Endothelial cell of umbilical vein (primary cell): ENCODE results near the gene PHACTR2.

Source experiments
- EZH2 ChIP-seq: IDR thresholded peaks from 2 replicates; pipeline ENCODE4 v1.6.1; 2012; ENCODE audit warnings: borderline replicate concordance, low read depth, mild to moderate bottlenecking, moderate library complexity, low read length, inconsistent platforms; ENCODE audit not compliant: severe bottlenecking
- FOS ChIP-seq: IDR thresholded peaks from 2 replicates; pipeline ENCODE4 v1.6.1; 2011; ENCODE audit warnings: mild to moderate bottlenecking, low read length, moderate library complexity, borderline replicate concordance; ENCODE audit not compliant: insufficient read depth
- GATA2 ChIP-seq: IDR thresholded peaks from 2 replicates; pipeline ENCODE4 v1.7.0; 2011; ENCODE audit warnings: low read depth, mild to moderate bottlenecking, moderate library complexity, mixed read lengths, low read length; ENCODE audit not compliant: insufficient read length, insufficient read depth
- JUN ChIP-seq: IDR thresholded peaks from 2 replicates; pipeline ENCODE4 v1.6.1; 2011; ENCODE audit warnings: borderline replicate concordance, low read depth; ENCODE audit not compliant: insufficient read length, insufficient read depth
- MYC ChIP-seq: IDR thresholded peaks from one replicate; pipeline ENCODE4 v1.6.1; 2011; ENCODE audit warnings: mild to moderate bottlenecking, low read depth, low read length
- POLR2A ChIP-seq: IDR thresholded peaks from 2 replicates; pipeline ENCODE4 v1.6.1; 2012; ENCODE audit warnings: low read depth, mild to moderate bottlenecking, control low read depth, low read length
- POLR2AphosphoS5 ChIP-seq: IDR thresholded peaks from 2 replicates; pipeline ENCODE4 v1.6.1; 2012; ENCODE audit warnings: low read depth, mild to moderate bottlenecking, control low read depth, low read length, moderate library complexity; ENCODE audit not compliant: insufficient read depth
- TF ChIP-seq, protein P1 (sequence below), 2 donors: IDR thresholded peaks; 1 replicate in 1 of 2; 2 replicates in 1 of 2; pipeline ENCODE4 v1.5.1; 2011; ENCODE audit warnings: low read length in 2 of 2, mild to moderate bottlenecking in 2 of 2, moderate library complexity in 2 of 2, control low read depth in 1 of 2, inconsistent platforms in 1 of 2, low read depth in 1 of 2; ENCODE audit not compliant: insufficient read depth in 1 of 2; ENCODE audit errors: extremely low read depth in 1 of 2
- TF ChIP-seq, protein P2 (sequence below): IDR thresholded peaks from 2 replicates; pipeline ENCODE4 v1.6.1; 2011; ENCODE audit not compliant: insufficient read depth, insufficient read length

DNA sequence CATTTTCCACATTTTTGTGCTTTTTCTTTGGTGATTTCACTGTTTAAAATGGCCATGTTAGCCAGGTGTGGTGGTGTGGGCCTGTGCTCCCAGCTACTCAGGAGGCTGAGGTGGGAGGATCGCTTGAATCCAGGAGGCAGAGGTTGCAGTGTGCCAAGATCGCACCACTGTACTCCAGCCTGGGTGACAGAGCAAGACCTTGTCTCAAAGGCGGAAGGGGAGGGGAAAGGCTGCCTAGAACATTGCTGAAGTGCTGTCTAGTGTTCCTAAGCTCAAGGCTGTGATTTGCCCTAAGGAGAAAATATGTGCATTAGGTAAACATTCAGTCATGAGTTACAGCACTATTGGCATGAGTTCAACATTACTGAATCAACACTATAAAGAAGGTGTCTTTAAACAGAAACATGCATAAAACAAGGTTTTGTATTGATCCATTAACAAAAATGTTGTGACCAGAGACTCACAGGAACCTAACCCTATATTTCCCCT, 200.6 kb downstream of the PHACTR2 start:
- TF ChIP-seq, protein P1, sequence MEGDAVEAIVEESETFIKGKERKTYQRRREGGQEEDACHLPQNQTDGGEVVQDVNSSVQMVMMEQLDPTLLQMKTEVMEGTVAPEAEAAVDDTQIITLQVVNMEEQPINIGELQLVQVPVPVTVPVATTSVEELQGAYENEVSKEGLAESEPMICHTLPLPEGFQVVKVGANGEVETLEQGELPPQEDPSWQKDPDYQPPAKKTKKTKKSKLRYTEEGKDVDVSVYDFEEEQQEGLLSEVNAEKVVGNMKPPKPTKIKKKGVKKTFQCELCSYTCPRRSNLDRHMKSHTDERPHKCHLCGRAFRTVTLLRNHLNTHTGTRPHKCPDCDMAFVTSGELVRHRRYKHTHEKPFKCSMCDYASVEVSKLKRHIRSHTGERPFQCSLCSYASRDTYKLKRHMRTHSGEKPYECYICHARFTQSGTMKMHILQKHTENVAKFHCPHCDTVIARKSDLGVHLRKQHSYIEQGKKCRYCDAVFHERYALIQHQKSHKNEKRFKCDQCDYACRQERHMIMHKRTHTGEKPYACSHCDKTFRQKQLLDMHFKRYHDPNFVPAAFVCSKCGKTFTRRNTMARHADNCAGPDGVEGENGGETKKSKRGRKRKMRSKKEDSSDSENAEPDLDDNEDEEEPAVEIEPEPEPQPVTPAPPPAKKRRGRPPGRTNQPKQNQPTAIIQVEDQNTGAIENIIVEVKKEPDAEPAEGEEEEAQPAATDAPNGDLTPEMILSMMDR (IDR thresholded peaks at IDR 0.05; ENCODE audit: extremely low read depth in 1 of 2, insufficient read depth in 1 of 2, low read depth in 1 of 2, low read length in 2 of 2), result no peak
- TF ChIP-seq EZH2 (no peak), JUN (no peak), POLR2A (no peak), POLR2AphosphoS5 (no peak), GATA2 (no peak), MYC (no peak), FOS (no peak)
- TF ChIP-seq, protein P2, sequence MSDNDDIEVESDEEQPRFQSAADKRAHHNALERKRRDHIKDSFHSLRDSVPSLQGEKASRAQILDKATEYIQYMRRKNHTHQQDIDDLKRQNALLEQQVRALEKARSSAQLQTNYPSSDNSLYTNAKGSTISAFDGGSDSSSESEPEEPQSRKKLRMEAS, result no peak
